ENCODE measurements around the gene TJP1. TPM values are rescaled to one million over a fixed set of nuclear protein-coding genes. Genes with fewer than 3 reads are reported as not detected.
"Not testable (repeated sequence)": the region's sequence is repeated elsewhere in the genome, so short reads cannot be mapped to it uniquely, and the experiment has no call there.

Gene TJP1
- total RNA-seq, 1 donor from 2014 or later = 90.6 TPM

- peaks cover 3% of the 10 kb centered on the region for H3K9me3 Mint-ChIP-seq
- H3K36me3 Mint-ChIP-seq (ENCODE audit: low read depth) = no peaks in the 10 kb centered on the region
- no peak overlapping the region for H3K4me3 Mint-ChIP-seq
- H3K27me3 Mint-ChIP-seq (ENCODE audit: low read depth) = peaks cover 6% of the 10 kb centered on the region
- no peak for DNase-seq (ENCODE audit: low read depth, low spot score)
- peaks cover 15% of the 10 kb centered on the region for H3K4me1 Mint-ChIP-seq
- TF ChIP-seq, protein P1, sequence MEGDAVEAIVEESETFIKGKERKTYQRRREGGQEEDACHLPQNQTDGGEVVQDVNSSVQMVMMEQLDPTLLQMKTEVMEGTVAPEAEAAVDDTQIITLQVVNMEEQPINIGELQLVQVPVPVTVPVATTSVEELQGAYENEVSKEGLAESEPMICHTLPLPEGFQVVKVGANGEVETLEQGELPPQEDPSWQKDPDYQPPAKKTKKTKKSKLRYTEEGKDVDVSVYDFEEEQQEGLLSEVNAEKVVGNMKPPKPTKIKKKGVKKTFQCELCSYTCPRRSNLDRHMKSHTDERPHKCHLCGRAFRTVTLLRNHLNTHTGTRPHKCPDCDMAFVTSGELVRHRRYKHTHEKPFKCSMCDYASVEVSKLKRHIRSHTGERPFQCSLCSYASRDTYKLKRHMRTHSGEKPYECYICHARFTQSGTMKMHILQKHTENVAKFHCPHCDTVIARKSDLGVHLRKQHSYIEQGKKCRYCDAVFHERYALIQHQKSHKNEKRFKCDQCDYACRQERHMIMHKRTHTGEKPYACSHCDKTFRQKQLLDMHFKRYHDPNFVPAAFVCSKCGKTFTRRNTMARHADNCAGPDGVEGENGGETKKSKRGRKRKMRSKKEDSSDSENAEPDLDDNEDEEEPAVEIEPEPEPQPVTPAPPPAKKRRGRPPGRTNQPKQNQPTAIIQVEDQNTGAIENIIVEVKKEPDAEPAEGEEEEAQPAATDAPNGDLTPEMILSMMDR (conservative IDR thresholded peaks at IDR 0.05) = no peak
- H3K27ac Mint-ChIP-seq (ENCODE audit: unreplicated experiment) = no peak overlapping the region
These were observed 152.4 kb downstream of the TJP1 start for GRCh38 chr15:29669823-29670222.

GRCh38 chr15:29668120-29668602 is 154.1 kb downstream of the TJP1 start:
- Mint-ChIP-seq H3K4me1 (peaks cover 11% of the 10 kb centered on the region), H3K27ac (ENCODE audit: unreplicated experiment) (no peak overlapping the region), H3K4me3 (peak overlapping the region; percentile 15), H3K36me3 (ENCODE audit: low read depth) (no peaks in the 10 kb centered on the region), H3K9me3 (peaks cover 3% of the 10 kb centered on the region), H3K27me3 (ENCODE audit: low read depth) (no peaks in the 10 kb centered on the region)
- TF ChIP-seq, protein P1 (conservative IDR thresholded peaks at IDR 0.05) = peak; percentile 90
- DNase-seq (ENCODE audit: low read depth, low spot score) = peak; percentile 72

GRCh38 chr15:29666241-29666640 is 156.0 kb downstream of the TJP1 start:
- TF ChIP-seq, protein P1 (conservative IDR thresholded peaks at IDR 0.05) = no peak
- Mint-ChIP-seq H3K36me3 (ENCODE audit: low read depth) (no peaks in the 10 kb centered on the region), H3K4me1 (peaks cover 9% of the 10 kb centered on the region), H3K9me3 (peaks cover 3% of the 10 kb centered on the region), H3K4me3 (no peak overlapping the region), H3K27ac (ENCODE audit: unreplicated experiment) (no peak overlapping the region), H3K27me3 (ENCODE audit: low read depth) (no peaks in the 10 kb centered on the region)
- no peak for DNase-seq (ENCODE audit: low read depth, low spot score)

DNA sequence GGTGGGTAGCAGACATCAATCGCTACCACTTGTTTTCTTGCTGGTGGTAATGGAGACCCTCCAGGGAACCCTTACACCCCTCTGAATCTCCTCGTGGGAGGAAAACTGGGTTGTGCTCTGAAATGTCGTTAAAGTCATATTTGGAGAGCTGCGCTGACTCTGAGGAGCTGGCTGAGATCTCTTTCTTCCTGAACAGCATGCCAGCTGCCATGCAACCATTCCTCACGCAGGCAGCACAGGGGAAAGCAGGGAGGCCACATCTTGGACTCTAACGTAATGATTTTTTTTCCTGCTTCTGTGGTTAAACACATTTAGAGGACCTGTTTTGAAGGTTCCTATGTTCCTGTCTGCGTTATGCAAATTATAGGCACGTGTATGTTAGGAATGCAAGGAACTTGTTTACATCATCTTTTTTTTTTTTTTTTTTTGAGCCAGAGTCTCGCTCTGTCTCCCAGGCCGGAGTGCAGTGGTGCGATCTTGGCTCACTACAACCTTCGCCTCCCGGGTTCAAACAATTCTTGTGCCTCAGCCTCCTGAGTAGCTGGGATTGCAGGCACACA is 156.7 kb downstream of the TJP1 start:
- H3K27ac Mint-ChIP-seq (ENCODE audit: unreplicated experiment) = peak overlapping the region; percentile 31
- H3K4me1 Mint-ChIP-seq = peaks cover 6% of the 10 kb centered on the region
- H3K9me3 Mint-ChIP-seq = peaks cover 3% of the 10 kb centered on the region
- no peak for DNase-seq (ENCODE audit: low read depth, low spot score)
- H3K4me3 Mint-ChIP-seq = no peak overlapping the region
- no peaks in the 10 kb centered on the region for H3K36me3 Mint-ChIP-seq (ENCODE audit: low read depth)
- H3K27me3 Mint-ChIP-seq (ENCODE audit: low read depth) = no peaks in the 10 kb centered on the region
- TF ChIP-seq, protein P1 (conservative IDR thresholded peaks at IDR 0.05) = no peak

- no peaks in the 10 kb centered on the region for H3K27me3 Mint-ChIP-seq (ENCODE audit: low read depth)
- no peaks in the 10 kb centered on the region for H3K36me3 Mint-ChIP-seq (ENCODE audit: low read depth)
- no peak overlapping the region for H3K4me3 Mint-ChIP-seq
- H3K27ac Mint-ChIP-seq (ENCODE audit: unreplicated experiment) = no peak overlapping the region
- peaks cover 3% of the 10 kb centered on the region for H3K9me3 Mint-ChIP-seq
- H3K4me1 Mint-ChIP-seq = peaks cover 6% of the 10 kb centered on the region
- TF ChIP-seq, protein P1 (conservative IDR thresholded peaks at IDR 0.05) = no peak
- no peak for DNase-seq (ENCODE audit: low read depth, low spot score)
These were observed 157.9 kb downstream of the TJP1 start for GRCh38 chr15:29664406-29664805.

- Mint-ChIP-seq H3K4me1 (peaks cover 12% of the 10 kb centered on the region), H3K4me3 (peak overlapping the region; percentile 88)
- H3K27me3 Mint-ChIP-seq (ENCODE audit: low read depth); DNase-seq (ENCODE audit: low read depth, low spot score); H3K36me3 Mint-ChIP-seq (ENCODE audit: low read depth); H3K9me3 Mint-ChIP-seq; H3K27ac Mint-ChIP-seq (ENCODE audit: unreplicated experiment): not testable (repeated sequence)
These were observed 164.8 kb downstream of the TJP1 start for GRCh38 chr15:29657476-29657817.

All from neural crest cell (in vitro differentiated cells).